Trophoblast cell (in vitro differentiated cells and primary cell): ENCODE measurements around the gene FOSB.

ENCODE experiments used
- DNase-seq, 2 donors: peaks; one replicate each; pipeline ENCODE4 v3.0.0-alpha.2; 2016
- H2AFZ ChIP-seq: 2 replicates; pipeline ENCODE4 v1.6.1; 2013; ENCODE audit warnings: low read length, moderate library complexity, mild to moderate bottlenecking; ENCODE audit not compliant: insufficient read depth, poor library complexity
- H2AK5ac ChIP-seq: 2 replicates; pipeline ENCODE4 v1.6.1; 2013; ENCODE audit warnings: mild to moderate bottlenecking, low read length
- H2BK120ac ChIP-seq: 2 replicates; pipeline ENCODE4 v1.6.1; 2013; ENCODE audit warnings: low read length, mild to moderate bottlenecking, moderate library complexity; ENCODE audit not compliant: insufficient read depth, poor library complexity
- H2BK12ac ChIP-seq: 2 replicates; pipeline ENCODE4 v1.6.1; 2013; ENCODE audit warnings: mild to moderate bottlenecking, low read length, moderate library complexity
- H2BK5ac ChIP-seq: 2 replicates; pipeline ENCODE4 v1.6.1; 2013; ENCODE audit warnings: low read length, low read depth, moderate library complexity, mild to moderate bottlenecking; ENCODE audit not compliant: poor library complexity
- H3K14ac ChIP-seq: 2 replicates; pipeline ENCODE4 v1.6.1; 2013; ENCODE audit warnings: mild to moderate bottlenecking, low read length
- H3K18ac ChIP-seq: 2 replicates; pipeline ENCODE4 v1.6.1; 2013; ENCODE audit warnings: mild to moderate bottlenecking, low read length
- H3K23ac ChIP-seq: 2 replicates; pipeline ENCODE4 v1.6.1; 2013; ENCODE audit warnings: low read length
- H3K27ac ChIP-seq: 2 replicates; pipeline ENCODE4 v1.5.1; 2013; ENCODE audit warnings: low read depth, mild to moderate bottlenecking, inconsistent platforms, low read length, moderate library complexity
- H3K27me3 ChIP-seq: 2 replicates; pipeline ENCODE4 v1.6.1; 2013; ENCODE audit warnings: inconsistent platforms, mild to moderate bottlenecking, low read length, moderate library complexity; ENCODE audit not compliant: insufficient read depth
- H3K36me3 ChIP-seq, 2 experiments: 1 replicate in 1 of 2; 2 replicates in 1 of 2; pipeline ENCODE4 v1.6.1; 2013; ENCODE audit warnings: low read length in 2 of 2, mild to moderate bottlenecking in 2 of 2, moderate library complexity in 1 of 2; ENCODE audit not compliant: insufficient read depth in 2 of 2, control insufficient read depth in 1 of 2
- H3K4ac ChIP-seq: 2 replicates; pipeline ENCODE4 v1.6.1; 2013; ENCODE audit warnings: low read depth, mild to moderate bottlenecking, low read length, moderate library complexity
- H3K4me1 ChIP-seq, 2 experiments: 1 replicate in 1 of 2; 2 replicates in 1 of 2; pipeline ENCODE4 v1.6.1; 2013; ENCODE audit warnings: low read length in 2 of 2, mild to moderate bottlenecking in 2 of 2, moderate library complexity in 1 of 2; ENCODE audit not compliant: insufficient read depth in 2 of 2, control insufficient read depth in 1 of 2
- H3K4me2 ChIP-seq: 2 replicates; pipeline ENCODE4 v1.6.1; 2013; ENCODE audit warnings: inconsistent platforms, mild to moderate bottlenecking, low read length, moderate library complexity
- H3K4me3 ChIP-seq: 2 replicates; pipeline ENCODE4 v1.5.1; 2013; ENCODE audit warnings: mild to moderate bottlenecking, low read depth, low read length, inconsistent platforms
- H3K79me1 ChIP-seq: one replicate; pipeline ENCODE4 v1.6.1; 2013; ENCODE audit warnings: low read length
- H3K79me2 ChIP-seq: 2 replicates; pipeline ENCODE4 v1.6.1; 2013; ENCODE audit warnings: low read length, mild to moderate bottlenecking; ENCODE audit not compliant: control insufficient read depth, insufficient read depth, poor library complexity
- H3K9ac ChIP-seq: 2 replicates; pipeline ENCODE4 v1.6.1; 2013; ENCODE audit warnings: mild to moderate bottlenecking, low read length
- H3K9me3 ChIP-seq: 2 replicates; pipeline ENCODE4 v1.6.1; 2013; ENCODE audit warnings: low read depth, mild to moderate bottlenecking, control low read depth, inconsistent platforms, low read length; ENCODE audit not compliant: insufficient read depth
- H4K12ac ChIP-seq: 2 replicates; pipeline ENCODE4 v1.6.1; 2013; ENCODE audit warnings: low read depth, mild to moderate bottlenecking, low read length, moderate library complexity
- H4K8ac ChIP-seq: 2 replicates; pipeline ENCODE4 v1.6.1; 2013; ENCODE audit warnings: low read depth, mild to moderate bottlenecking, low read length, moderate library complexity
- H4K91ac ChIP-seq: one replicate; pipeline ENCODE4 v1.6.1; 2013; ENCODE audit warnings: low read depth, mild to moderate bottlenecking, low read length, moderate library complexity
- WGBS: extraction: QIAGEN DNeasy Blood & Tissue Kit; methylation state at CpG from one replicate; pipeline ENCODE4 v1.1.7; 2013; ENCODE audit warnings: missing lambda C conversion rate; ENCODE audit not compliant: insufficient read length, insufficient coverage; ENCODE audit errors: extremely low coverage; 5-methylcytosine and 5-hydroxymethylcytosine counted together

Gene FOSB

DNA sequence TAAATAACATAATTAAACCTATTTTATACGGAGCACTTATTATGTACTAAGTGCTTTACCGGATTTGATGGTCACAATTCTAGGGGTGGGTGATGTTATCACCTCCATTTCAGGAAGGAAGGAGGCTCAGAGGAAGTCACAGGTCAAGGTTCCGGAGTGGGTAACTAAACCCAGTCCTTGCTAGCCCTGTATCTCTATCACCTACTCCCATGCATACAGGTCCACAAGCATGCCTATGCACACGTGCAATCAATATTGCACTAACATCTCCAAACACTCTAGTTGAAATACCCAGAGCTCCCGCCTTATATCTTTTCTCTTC, 17.8 kb upstream of the FOSB start:
- H2BK5ac ChIP-seq, result peak overlapping the region; percentile 96
- peak overlapping the region; percentile 96 for H4K91ac ChIP-seq

DNA sequence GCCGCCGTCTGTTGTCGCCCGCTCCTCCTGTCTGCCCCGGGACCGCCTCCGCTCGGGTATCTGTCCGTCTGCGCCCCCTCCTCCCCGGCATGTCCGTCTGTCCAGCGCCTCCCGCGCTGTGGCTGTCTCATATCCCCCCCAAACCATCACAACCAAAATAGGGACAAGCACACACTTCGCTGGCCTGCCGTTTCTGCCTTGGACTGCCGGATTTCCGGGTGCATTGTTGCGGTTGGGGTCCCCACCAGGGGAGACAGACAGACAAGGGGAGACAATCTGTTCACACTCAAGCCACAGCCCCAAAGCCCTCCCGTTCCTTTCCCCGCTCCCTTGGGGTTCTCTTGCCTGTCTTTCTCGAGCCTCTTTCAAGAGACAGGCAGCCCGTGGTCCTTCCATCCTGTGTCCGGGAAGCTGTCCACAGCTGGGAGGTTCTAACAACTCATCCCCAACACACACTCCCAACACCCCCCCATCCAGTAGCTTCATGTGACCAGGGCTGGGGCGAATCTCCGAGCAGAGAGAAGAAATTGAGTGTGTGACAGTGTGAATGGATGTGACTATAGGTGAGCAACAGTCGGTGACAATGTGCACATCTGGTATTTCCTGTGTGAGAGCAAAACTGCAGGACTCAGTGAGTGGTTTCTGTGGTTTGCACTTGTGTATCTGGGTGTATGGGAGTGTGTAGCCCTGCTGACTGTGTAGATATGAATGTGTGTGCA, 16.5 kb upstream of the FOSB start:
- Histone ChIP-seq H4K12ac (peak overlapping the region; percentile 94), H3K27me3 (no peaks in the 10 kb centered on the region), H3K9me3 (no peaks in the 10 kb centered on the region), H3K27ac (peak overlapping the region; percentile 99), H3K9ac (peak overlapping the region; percentile 46), H2AK5ac (peak overlapping the region; percentile 91), H3K23ac (no peak overlapping the region), H2BK12ac (peak overlapping the region; percentile 98), H4K8ac (peak overlapping the region; percentile 92), H3K14ac (peak overlapping the region; percentile 97), H3K4me2 (peak overlapping the region; percentile 70), H3K4me1 (peaks cover 20 to 37% of the 10 kb centered on the region in 2 experiments), H2BK5ac (peak overlapping the region; percentile 98), H3K79me2 (peaks cover 5% of the 10 kb centered on the region), H3K79me1 (peaks cover 47% of the 10 kb centered on the region), H3K4ac (peak overlapping the region; percentile 90), H3K36me3 (no peaks in the 10 kb centered on the region), H4K91ac (peak overlapping the region; percentile 99), H3K4me3 (peak overlapping the region; percentile 63), H2BK120ac (peak overlapping the region; percentile 99), H2AFZ (peak overlapping the region; percentile 87), H3K18ac (peak overlapping the region; percentile 96)
- WGBS, result no CpG with 5 or more reads among the region's 28 CpGs
- DNase-seq, result peak in 1 of 2 donors; percentile 63

More for the DNA sequence above, 17.8 kb upstream of the FOSB start:
- no peak overlapping the region for H3K23ac ChIP-seq
- no peak for DNase-seq
- no peak overlapping the region for H2AFZ ChIP-seq
- WGBS, result no CpG with 5 or more reads among the region's 5 CpGs
- H2BK120ac ChIP-seq, result peak overlapping the region; percentile 94
- H3K18ac ChIP-seq, result no peak overlapping the region
- peak overlapping the region; percentile 60 for H3K27ac ChIP-seq
- H3K14ac ChIP-seq, result peak overlapping the region; percentile 92
- peak overlapping the region; percentile 22 for H3K4ac ChIP-seq
- no peak overlapping the region for H3K4me3 ChIP-seq
- peaks cover 12 to 28% of the 10 kb centered on the region in 2 experiments for H3K4me1 ChIP-seq
- peaks cover 3% of the 10 kb centered on the region for H3K79me2 ChIP-seq
- H3K9ac ChIP-seq, result no peak overlapping the region
- H3K4me2 ChIP-seq, result peak overlapping the region; percentile 66
- peak overlapping the region; percentile 66 for H4K12ac ChIP-seq
- H2BK12ac ChIP-seq, result peak overlapping the region; percentile 19
- H3K36me3 ChIP-seq, result no peaks in the 10 kb centered on the region
- H4K8ac ChIP-seq, result peak overlapping the region; percentile 87
- H3K27me3 ChIP-seq, result no peaks in the 10 kb centered on the region
- H3K79me1 ChIP-seq, result peaks cover 35% of the 10 kb centered on the region
- H3K9me3 ChIP-seq, result no peaks in the 10 kb centered on the region
- no peak overlapping the region for H2AK5ac ChIP-seq

DNA sequence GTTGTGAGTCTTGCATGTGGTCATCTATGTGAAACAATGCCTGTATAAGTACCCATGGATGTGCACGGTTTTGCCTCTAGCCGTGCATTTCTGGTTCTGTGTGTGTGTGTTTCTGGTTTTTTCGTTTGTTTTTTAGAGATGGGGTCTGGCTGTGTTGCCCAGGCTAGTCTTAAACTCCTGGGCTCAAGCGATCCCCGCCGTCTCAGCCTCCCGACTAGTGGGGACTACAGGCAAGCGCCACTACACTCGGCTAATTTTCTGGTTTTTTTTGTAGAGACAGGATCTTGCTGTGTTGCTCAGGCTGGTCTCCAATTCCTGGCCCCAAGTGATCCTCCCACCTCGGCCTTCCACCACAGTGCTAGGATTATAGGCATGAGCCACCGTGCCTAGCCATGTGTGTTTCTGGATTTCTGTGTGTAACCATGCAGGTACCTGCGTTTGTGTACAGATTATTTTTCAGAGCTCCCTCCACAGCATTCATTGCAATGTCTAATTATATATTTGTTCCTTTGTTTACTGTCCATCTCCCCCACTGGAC, 15.9 kb upstream of the FOSB start:
- no peak overlapping the region for H4K12ac ChIP-seq
- no CpG with 5 or more reads among the region's 12 CpGs for WGBS
- H2BK5ac ChIP-seq, result peak overlapping the region; percentile 98
- peak overlapping the region; percentile 70 for H3K4me2 ChIP-seq
- no peak overlapping the region for H3K23ac ChIP-seq
- no peak overlapping the region for H2AFZ ChIP-seq
- H3K14ac ChIP-seq, result peak overlapping the region; percentile 97
- H3K18ac ChIP-seq, result peak overlapping the region; percentile 96
- peak overlapping the region; percentile 99 for H4K91ac ChIP-seq
- peak overlapping the region; percentile 98 for H2BK12ac ChIP-seq
- peaks cover 49% of the 10 kb centered on the region for H3K79me1 ChIP-seq
- H3K27me3 ChIP-seq, result no peaks in the 10 kb centered on the region
- H3K9me3 ChIP-seq, result no peaks in the 10 kb centered on the region
- H3K9ac ChIP-seq, result no peak overlapping the region
- peak overlapping the region; percentile 91 for H2AK5ac ChIP-seq
- no peaks in the 10 kb centered on the region for H3K36me3 ChIP-seq
- peaks cover 5% of the 10 kb centered on the region for H3K79me2 ChIP-seq
- H3K4me3 ChIP-seq, result no peak overlapping the region
- H4K8ac ChIP-seq, result peak overlapping the region; percentile 92
- H3K27ac ChIP-seq, result peak overlapping the region; percentile 99
- no peak overlapping the region for H3K4ac ChIP-seq
- H3K4me1 ChIP-seq, result peaks cover 21 to 40% of the 10 kb centered on the region in 2 experiments
- peak; percentile 69 to 81 for DNase-seq
- H2BK120ac ChIP-seq, result peak overlapping the region; percentile 99

DNA sequence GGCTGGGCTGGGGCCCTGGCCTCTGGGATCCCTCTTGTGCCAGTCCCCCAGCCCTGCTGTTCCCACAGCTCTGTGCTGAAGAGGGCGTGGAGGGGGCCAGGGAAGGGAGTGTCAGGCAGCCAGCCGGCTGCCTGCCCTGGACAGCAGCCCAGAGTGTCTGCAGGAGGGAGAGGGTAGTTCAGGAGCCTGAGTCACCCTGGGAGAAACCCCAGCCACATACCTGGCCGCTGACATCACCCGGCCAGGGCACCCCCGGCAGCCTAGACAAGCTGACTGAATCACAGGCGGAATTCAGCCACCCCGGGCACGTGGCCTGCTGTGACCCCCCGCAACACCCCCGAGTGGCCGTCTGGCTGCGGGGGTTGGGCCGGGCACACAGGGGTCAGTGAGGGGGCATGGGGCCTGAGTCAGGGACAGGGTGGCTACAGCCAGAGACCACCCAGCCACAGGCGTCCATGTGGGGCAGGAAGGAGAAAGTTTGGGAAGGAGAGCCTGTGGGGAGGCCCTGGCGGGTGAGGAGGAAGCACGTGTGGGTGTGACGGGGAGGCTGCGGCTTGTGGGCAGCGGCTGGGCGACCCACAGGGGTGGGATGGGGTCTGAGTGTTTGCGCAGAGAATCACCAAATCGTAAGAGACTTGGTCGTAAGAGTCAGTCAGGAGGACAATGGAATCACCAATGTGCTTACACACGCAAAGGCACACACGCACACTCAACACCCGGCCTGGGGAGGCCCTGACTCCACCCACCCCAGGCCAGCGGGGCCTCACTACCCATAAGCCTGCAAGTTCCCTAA, 11.9 kb upstream of the FOSB start:
- peak overlapping the region; percentile 71 for H4K8ac ChIP-seq
- peaks cover 45% of the 10 kb centered on the region for H3K79me1 ChIP-seq
- peak overlapping the region; percentile 45 for H3K4me2 ChIP-seq
- H2AFZ ChIP-seq, result peak overlapping the region; percentile 53
- H3K27ac ChIP-seq, result peak overlapping the region; percentile 95
- no peaks in the 10 kb centered on the region for H3K36me3 ChIP-seq
- H3K4ac ChIP-seq, result peak overlapping the region; percentile 14
- H2BK120ac ChIP-seq, result peak overlapping the region; percentile 87
- H3K18ac ChIP-seq, result peak overlapping the region; percentile 76
- H2BK12ac ChIP-seq, result peak overlapping the region; percentile 80
- H3K9ac ChIP-seq, result no peak overlapping the region
- peak; percentile 98 to 99 for DNase-seq
- H3K14ac ChIP-seq, result peak overlapping the region; percentile 88
- H3K79me2 ChIP-seq, result peaks cover 5% of the 10 kb centered on the region
- no CpG with 5 or more reads among the region's 27 CpGs for WGBS
- H3K4me3 ChIP-seq, result no peak overlapping the region
- H3K23ac ChIP-seq, result no peak overlapping the region
- peak overlapping the region; percentile 92 for H4K91ac ChIP-seq
- peak overlapping the region; percentile 96 for H2BK5ac ChIP-seq
- no peaks in the 10 kb centered on the region for H3K27me3 ChIP-seq
- H4K12ac ChIP-seq, result no peak overlapping the region
- peak overlapping the region; percentile 3 for H2AK5ac ChIP-seq
- peaks cover 21 to 33% of the 10 kb centered on the region in 2 experiments for H3K4me1 ChIP-seq
- no peaks in the 10 kb centered on the region for H3K9me3 ChIP-seq
